Measurements from ENCODE around the gene ERP44. TPM values are rescaled to one million over a fixed set of nuclear protein-coding genes. Genes with fewer than 3 reads are reported as not detected.

ERP44 gene
- total RNA-seq, 1 experiment from 2014 or later: 10.1 TPM

DNA sequence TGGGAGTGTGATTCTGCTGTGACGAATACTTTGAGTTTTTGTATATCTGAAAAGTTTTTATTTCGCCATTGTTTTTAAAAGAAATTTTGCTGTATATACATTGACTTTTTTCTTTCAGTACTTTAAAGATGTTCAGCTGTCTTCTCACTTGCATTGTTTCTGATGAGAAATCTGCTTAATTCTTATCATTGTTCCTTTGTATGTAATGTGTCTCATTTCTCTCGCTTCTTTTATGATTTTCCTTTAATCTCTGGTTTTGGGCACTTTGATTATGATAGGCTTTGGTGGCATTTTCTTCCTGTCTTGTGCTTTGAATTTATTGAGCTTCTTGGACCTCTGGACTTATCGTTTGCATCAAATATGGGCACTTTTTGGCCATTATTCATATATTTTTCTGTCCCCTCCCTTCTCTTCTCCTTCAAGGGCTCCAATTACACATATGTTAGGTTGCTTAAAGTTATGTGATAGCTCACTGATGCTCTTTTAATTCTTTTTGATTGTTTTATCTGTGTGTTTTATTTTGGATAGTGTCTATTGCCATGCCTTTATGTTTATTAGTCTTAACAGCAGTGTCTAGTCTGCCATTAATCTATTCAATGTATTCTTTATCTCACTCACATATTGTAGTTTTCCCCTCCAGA, 161.7 kb downstream of the ERP44 start:
- in situ Hi-C loops (cut with HindIII; ENCODE audit: low pct_unique_long_range_greater_than_20kb, low sequenced_read_pairs): no loop called here
- no TSS peak for BruUV-seq (replicated peaks)
- Histone ChIP-seq H3K4me3 (ENCODE audit: low read depth in 2 of 2, low read length in 2 of 2) (no peak overlapping the region), H3K4me1 (ENCODE audit: control insufficient read depth, insufficient read depth, low read length) (no peaks in the 10 kb centered on the region), H3K9me3 (ENCODE audit: control insufficient read depth, insufficient read depth, low read depth, low read length) (no peaks in the 10 kb centered on the region), H3K36me3 (ENCODE audit: control insufficient read depth, insufficient read depth, low read length) (no peaks in the 10 kb centered on the region), H3K27ac (ENCODE audit: low read length) (no peak overlapping the region), H3K27me3 (ENCODE audit: control insufficient read depth, insufficient read depth, low read length) (no peaks in the 10 kb centered on the region)
- CTCF ChIA-PET: no interaction called here
- POLR2A ChIA-PET: no interaction called here
- DNase-seq (ENCODE audit: low read depth, low spot score) (no peak), ATAC-seq (no peak)
- intact Hi-C loops (cut with micrococcal nuclease; ENCODE audit: unreplicated experiment): no loop called here
- TF ChIP-seq SIN3A (IDR thresholded peaks at IDR 0.05; ENCODE audit: borderline replicate concordance, insufficient read depth, low read depth, low read length) (no peak), POLR2AphosphoS5 (IDR thresholded peaks at IDR 0.05; ENCODE audit: low read depth, low read length) (no peak), TCF7L2 (IDR thresholded peaks at IDR 0.05; ENCODE audit: low read depth, low read length) (no peak)
- TF ChIP-seq, protein P1, sequence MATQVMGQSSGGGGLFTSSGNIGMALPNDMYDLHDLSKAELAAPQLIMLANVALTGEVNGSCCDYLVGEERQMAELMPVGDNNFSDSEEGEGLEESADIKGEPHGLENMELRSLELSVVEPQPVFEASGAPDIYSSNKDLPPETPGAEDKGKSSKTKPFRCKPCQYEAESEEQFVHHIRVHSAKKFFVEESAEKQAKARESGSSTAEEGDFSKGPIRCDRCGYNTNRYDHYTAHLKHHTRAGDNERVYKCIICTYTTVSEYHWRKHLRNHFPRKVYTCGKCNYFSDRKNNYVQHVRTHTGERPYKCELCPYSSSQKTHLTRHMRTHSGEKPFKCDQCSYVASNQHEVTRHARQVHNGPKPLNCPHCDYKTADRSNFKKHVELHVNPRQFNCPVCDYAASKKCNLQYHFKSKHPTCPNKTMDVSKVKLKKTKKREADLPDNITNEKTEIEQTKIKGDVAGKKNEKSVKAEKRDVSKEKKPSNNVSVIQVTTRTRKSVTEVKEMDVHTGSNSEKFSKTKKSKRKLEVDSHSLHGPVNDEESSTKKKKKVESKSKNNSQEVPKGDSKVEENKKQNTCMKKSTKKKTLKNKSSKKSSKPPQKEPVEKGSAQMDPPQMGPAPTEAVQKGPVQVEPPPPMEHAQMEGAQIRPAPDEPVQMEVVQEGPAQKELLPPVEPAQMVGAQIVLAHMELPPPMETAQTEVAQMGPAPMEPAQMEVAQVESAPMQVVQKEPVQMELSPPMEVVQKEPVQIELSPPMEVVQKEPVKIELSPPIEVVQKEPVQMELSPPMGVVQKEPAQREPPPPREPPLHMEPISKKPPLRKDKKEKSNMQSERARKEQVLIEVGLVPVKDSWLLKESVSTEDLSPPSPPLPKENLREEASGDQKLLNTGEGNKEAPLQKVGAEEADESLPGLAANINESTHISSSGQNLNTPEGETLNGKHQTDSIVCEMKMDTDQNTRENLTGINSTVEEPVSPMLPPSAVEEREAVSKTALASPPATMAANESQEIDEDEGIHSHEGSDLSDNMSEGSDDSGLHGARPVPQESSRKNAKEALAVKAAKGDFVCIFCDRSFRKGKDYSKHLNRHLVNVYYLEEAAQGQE (IDR thresholded peaks at IDR 0.05; ENCODE audit: insufficient read depth in 1 of 2, low read depth in 2 of 2, low read length in 1 of 2): no peak
- TF ChIP-seq, protein P2, sequence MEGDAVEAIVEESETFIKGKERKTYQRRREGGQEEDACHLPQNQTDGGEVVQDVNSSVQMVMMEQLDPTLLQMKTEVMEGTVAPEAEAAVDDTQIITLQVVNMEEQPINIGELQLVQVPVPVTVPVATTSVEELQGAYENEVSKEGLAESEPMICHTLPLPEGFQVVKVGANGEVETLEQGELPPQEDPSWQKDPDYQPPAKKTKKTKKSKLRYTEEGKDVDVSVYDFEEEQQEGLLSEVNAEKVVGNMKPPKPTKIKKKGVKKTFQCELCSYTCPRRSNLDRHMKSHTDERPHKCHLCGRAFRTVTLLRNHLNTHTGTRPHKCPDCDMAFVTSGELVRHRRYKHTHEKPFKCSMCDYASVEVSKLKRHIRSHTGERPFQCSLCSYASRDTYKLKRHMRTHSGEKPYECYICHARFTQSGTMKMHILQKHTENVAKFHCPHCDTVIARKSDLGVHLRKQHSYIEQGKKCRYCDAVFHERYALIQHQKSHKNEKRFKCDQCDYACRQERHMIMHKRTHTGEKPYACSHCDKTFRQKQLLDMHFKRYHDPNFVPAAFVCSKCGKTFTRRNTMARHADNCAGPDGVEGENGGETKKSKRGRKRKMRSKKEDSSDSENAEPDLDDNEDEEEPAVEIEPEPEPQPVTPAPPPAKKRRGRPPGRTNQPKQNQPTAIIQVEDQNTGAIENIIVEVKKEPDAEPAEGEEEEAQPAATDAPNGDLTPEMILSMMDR (IDR thresholded peaks at IDR 0.05): no peak

DNA sequence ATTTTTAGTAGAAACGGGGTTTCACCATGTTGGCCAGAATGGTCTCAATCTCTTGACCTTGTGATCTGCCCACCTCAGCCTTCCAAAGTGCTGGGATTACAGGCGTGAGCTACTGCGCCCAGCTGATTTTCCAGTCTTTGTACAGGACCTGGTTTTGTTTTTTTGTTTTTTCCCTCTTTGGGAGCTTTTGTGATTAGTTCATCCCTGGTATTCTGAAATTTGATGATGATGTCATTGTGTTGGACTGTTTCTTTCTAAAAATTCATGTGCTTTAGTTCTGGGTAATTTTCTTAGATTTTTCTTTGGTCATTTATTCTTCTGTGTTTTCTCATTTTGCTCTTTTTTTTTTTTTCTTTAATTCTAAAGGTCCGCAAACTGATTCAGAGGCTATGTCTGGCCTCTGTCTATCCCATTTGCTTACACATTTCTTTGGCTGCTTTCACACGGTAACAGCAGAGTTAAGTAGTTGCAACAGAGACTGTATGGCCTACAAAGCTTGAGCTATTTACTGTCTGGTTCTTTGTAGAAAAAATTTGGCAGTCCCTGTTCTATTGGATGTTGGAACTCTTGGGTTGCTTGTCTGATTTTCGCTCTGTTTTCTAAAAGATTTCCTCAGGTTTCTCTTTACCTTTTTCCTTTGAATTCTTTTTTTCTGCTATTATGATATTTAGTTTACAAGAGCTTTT, 167.5 kb downstream of the ERP44 start:
- DNase-seq (ENCODE audit: low read depth, low spot score): no peak
- H3K27me3 ChIP-seq (ENCODE audit: control insufficient read depth, insufficient read depth, low read length): no peaks in the 10 kb centered on the region
- ATAC-seq: no peak
- POLR2A ChIA-PET: no interaction called here
- H3K36me3 ChIP-seq (ENCODE audit: control insufficient read depth, insufficient read depth, low read length): no peaks in the 10 kb centered on the region
- no peak overlapping the region for H3K27ac ChIP-seq (ENCODE audit: low read length)
- no peak overlapping the region for H3K4me3 ChIP-seq (ENCODE audit: low read depth in 2 of 2, low read length in 2 of 2)
- intact Hi-C loops (cut with micrococcal nuclease; ENCODE audit: unreplicated experiment): no loop called here
- no peak for TF ChIP-seq SIN3A (IDR thresholded peaks at IDR 0.05; ENCODE audit: borderline replicate concordance, insufficient read depth, low read depth, low read length)
- TF ChIP-seq, protein P1 (IDR thresholded peaks at IDR 0.05; ENCODE audit: insufficient read depth in 1 of 2, low read depth in 2 of 2, low read length in 1 of 2): no peak
- TF ChIP-seq POLR2AphosphoS5 (IDR thresholded peaks at IDR 0.05; ENCODE audit: low read depth, low read length): no peak
- no peak for TF ChIP-seq TCF7L2 (IDR thresholded peaks at IDR 0.05; ENCODE audit: low read depth, low read length)
- TF ChIP-seq, protein P2 (IDR thresholded peaks at IDR 0.05): no peak
- in situ Hi-C loops (cut with HindIII; ENCODE audit: low pct_unique_long_range_greater_than_20kb, low sequenced_read_pairs): no loop called here
- no peaks in the 10 kb centered on the region for H3K9me3 ChIP-seq (ENCODE audit: control insufficient read depth, insufficient read depth, low read depth, low read length)
- no TSS peak for BruUV-seq (replicated peaks)
- CTCF ChIA-PET: no interaction called here
- no peaks in the 10 kb centered on the region for H3K4me1 ChIP-seq (ENCODE audit: control insufficient read depth, insufficient read depth, low read length)

Measured in Panc1 (cell line).